ENCODE data around the gene FGGY.
A peak's percentile ranks its signal among the peaks of the same experiment; 100 is the strongest.

FGGY gene

DNA sequence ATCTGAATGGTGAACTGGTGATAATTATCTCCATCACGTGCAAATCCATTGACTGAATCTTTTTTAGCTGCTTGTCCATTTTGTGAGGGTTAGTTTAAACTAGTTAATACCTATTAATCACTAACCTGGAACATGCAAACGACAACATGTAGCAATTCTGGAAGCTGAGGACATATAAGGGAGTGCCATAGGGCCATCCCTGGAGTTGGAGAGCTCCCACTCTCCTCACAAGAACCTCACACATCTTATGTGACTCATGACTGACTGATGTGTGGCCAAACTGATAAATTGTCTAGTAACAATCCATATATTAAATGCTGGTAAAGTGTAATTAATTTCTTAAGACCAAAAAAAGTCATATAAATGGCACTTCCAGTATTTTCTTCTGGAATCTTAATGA, 454.9 kb downstream of the FGGY start:
- no peak for DNase-seq

DNA sequence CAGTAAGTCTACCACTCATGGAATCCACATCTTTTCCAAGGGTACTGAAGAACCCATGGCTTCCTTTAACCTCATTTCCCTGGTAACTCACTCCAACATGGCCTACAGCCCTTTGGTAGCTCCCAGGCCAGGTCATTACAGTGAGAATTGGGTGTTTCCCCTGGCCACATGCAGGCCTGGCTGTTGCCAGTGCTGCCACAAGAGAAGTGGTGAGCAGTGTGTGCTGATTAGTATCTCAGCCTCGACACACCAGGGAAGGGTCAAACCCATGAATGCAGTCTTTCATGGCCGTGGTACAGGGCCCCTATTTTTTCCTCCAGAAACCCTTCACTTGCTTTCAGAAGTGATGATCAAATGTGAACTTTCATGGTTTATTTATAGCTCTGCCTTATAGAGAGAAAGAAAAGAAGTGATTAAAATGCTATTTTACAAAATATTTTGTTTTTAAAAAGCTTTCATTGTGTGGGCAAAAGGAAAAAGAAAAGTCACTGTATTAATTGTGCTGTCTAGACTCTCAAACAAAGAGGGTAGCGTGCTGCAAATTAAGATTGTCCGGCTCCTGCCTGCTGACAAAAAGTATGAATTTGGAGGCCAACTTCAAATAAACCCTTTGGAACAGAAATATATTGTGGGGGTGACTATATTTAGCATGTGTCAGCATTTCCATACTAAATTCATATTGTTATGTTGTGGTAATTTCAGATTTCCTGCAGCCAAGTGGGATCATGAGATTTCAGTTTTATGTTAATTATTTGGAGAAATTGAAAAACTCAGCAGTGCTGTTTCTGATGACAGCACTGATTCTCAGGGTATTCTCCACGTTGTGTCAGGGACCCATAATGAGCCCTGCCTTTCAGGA, 455.9 kb downstream of the FGGY start:
- DNase-seq: no peak

DNA sequence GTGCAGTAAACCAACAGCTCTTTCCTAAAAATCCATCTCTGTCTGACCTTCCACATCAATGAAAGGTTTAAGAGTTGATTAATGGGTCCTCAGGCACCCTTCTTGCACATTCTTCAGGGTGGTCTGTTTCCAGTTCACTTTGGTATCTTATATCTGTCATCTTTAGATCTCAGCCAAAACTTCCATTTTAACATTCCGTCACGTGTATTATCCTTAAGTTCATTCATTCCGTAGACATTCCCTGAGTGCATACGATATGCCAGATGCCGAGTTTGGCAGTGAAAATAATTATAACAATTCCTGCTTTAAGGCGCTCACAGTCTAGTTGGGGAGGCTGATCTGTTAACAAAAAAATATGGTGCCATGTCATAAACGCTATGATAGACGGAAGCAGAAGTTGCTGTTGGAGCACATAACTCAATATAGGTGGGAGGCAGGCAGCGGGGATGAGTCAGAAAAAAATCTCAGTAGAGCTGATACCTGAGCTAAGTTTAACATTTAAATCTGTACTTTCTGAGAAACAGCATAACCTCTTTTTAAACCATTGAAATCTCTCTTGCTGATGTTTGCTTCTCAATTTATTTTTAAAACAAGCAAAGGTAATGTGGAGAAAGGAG, 458.3 kb downstream of the FGGY start:
- no peak for DNase-seq

DNA sequence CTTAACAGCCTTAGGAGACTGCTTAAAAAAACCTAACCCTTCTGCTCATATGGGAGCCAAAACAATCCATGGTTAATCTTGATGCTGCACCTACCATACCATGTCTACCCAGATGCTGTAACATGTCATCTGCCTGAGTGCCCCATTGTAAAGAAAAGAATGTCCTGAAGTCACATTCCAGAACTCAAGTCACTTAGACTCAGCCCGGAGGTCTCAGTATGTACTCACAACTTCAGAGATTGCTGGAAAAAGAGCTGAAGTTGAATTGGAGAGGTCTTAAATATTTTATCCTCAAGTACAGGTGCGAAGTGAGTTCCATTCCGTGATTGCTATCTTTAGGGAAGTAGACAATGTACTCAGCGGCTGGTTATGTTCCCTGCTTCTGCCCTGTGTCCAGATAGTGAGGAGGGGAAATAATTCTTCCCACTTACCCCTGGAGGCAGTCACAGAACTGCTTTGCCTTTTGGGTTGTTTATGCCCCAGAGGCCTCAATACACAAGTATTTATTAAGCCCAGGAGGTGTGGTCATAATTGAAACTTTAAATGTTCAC, 460.4 kb downstream of the FGGY start:
- DNase-seq: no peak

DNA sequence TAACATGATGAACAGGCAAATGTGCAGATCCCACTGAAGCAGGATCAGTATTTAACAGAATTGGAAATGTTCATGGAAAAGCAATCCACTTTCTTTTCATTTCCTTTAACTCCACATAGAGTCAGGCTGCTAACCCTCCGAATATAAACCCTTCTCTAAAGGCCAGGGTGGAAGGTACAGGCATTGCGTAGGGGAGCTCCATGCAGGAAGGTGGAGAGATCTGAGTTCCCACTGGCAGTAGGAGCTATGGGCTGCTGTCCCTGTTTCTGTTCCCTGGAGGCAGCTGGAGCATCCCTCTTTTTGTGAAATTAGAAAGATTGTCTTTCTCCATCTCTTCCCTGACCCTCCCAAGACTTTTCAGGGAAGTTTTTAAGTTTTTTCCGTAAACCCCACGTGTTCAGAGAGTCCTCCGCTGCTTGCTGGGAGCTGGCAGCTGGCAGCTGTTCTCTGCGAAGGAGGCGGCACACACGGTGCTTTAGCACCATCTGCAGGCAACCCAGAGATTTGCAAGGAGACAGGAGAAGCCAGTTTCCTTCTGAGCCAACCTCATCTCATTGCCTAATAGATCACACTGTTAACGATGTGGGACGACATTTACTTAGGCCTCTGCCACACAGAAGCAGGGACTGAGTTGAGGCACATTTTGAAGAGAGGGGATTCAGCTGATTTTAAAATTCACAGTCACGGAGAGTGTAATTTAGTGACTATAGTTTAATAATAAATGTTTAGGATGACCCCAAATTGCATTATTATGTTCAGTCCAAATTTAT, 462.4 kb downstream of the FGGY start:
- peak; percentile 26 for DNase-seq

DNA sequence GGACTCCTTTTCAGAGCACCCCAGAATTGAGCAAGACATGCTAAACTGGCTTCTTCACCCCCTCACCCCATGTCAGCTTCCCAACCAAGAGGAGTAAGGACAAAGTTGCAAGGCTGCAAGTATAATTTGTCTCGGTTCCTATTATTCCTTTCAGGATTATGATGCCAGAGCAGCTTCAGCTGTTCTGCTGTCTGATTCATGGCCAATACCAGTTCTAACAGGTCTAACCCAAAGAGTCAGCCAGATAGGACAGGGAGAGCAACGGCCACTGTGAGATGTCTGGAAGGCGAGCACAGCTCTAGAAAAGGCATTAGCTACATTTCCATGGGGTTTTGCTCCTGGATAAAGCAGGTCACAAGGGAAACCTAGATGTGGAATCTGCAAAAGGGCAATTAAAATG, 464.5 kb downstream of the FGGY start:
- no peak for DNase-seq

DNA sequence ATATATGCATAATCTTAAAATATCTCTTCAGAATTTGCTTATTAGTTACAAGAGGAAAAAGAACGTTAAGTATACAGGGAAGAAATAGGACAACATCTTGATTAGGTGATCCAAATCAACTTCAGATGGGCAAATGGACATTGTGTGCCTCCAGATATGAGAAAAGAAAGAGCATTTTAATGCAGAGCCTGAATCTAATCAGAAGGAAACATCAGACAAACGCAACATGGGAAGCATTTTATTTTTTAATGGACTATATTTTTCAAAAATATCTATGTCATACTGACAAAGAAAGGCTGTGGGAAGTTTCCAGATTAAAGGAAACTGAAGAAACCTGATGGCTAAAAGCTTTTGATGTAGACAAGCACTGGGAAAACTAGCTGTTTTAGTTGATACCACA, 466.5 kb downstream of the FGGY start:
- no peak for DNase-seq

DNA sequence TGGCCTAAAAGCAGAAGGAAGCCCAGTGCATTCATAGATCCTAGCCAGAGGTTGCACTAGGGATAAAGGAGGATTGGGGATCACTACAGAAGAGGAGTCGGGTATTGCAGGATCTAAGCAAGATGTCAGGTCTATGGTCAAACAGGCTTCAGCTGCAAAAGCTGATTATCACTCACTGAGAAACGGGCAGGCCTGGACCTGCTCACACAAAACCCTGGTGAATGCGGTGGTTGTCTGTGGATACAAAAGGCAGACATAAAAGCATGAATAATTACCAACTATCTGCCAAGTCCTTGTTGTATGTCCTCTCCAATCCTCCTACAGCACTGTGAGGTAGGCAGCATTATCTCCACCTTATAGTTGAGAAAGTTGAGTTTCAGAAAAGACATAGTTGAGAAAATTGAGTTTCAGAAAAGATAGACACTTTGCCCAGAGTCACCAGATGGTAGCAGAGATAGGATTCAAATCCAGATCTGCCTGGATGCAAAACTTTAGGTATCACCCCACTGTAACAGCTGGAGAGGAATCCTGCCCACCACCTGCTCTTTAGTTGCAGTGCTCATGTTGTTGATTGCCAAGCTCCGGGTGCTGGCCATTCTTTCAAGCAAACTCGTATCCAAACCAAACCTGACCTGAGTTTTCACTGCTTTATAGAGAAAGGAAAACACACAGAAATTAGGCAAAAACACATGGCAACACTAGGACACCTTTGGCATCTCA, 468.3 kb downstream of the FGGY start:
- no peak for DNase-seq

DNA sequence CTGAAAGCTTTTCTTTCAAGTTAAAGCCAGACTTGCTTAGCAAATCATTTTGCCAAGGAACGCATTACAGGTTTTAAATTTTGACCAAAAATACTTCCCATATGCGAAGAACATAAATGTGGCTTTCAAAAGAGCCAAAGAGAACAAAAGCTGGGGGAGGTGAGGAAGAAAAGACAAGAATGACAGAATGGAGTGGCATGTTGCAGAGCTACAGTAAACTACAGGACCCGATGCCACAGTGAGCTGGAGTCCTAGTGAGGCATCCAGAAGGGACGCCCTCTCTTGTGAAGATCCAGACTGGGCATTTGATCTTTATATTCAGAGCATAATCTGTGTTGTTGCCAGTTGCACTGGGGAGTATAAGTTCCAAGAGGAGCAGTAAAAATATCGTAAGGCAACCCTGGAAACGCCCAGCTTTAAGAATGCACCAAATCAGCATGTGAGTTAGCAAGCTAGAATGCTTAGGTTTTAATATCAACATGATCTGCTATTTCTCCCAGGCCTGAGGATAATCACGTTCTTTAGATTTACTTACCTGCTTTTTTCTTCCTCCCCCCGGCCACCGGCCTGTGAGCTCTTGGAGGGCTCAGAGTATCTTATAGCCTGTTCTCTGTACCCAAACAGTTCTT, 469.4 kb downstream of the FGGY start:
- no peak for DNase-seq

DNA sequence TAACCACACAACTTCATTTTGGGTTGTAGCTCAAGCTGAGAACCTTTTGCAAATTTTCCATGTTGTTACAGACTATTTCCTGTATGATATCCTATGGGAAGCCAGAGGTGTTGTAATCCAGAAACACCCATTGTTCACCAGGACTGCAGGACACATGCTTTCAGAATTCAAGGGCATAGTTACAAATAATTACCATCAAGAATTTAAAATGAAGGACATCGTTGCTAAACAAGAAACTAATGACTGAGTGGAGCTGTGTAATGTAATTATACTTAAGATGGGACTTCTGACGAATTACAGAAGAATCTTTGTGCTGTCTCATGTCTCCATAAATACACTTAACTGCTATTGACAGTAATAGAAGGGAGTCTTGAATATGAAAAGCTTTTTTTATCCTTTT, 470.2 kb downstream of the FGGY start:
- DNase-seq: no peak

DNA sequence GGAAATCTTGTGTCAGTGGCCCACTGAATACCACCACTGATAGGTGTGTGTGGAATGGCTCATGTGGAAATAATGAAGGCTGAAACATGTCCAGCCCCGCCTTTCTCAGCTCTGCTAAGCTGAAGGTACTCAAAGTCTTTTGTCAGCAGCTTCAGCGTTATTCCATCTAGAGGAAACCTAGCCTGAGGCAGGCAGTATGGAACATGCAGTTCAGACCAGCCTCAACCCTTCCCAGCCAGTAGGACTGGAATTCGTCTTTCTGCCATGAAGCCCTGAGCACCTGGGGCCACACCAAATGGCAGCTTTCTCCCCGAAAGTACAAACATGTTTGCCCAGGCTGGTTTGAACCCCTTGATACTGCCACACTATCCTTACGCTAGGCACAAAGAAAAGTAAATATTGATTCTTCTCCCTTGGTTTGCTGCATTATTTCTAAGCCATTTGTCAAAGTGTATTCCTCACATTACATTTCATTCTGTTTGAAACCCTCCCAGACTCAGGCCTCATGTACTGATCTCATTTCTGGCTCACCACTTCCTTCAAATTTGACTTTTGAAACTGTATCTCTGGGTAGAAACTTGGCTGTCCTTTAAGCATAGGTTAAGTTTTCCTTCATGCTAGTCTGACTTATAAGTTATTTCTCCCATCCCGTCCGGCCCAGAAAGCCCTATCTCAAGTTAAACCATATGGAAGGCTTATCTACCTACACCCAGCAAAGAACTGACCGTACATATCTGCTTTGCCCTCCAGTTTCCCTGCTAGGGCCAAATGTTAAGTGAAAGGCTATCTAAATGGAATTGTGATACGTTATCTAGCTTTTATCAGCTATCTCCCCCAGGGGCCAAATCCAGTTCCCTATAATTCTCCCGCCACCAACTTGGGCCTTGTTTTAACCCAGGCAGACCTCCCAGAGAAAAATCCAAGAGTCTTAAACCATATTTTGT, 472.2 kb downstream of the FGGY start:
- no peak for DNase-seq

DNA sequence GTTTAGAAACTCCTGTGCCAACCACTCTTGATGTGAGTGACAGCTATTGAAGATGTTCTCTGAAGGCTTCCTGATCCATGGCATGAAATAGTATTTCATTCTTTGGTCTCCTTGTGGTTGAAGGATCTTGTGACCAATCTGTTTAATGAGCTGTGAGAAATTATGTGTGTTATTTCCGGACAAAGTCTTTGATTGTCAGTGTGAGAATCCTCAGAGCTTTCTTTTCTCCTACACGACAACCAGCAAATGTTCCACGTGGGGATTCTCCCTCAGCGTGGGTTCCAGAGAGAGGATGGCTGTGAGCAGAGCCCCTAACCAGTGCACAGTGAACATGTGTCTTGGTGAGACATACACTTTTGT, 472.8 kb downstream of the FGGY start:
- DNase-seq: no peak

DNA sequence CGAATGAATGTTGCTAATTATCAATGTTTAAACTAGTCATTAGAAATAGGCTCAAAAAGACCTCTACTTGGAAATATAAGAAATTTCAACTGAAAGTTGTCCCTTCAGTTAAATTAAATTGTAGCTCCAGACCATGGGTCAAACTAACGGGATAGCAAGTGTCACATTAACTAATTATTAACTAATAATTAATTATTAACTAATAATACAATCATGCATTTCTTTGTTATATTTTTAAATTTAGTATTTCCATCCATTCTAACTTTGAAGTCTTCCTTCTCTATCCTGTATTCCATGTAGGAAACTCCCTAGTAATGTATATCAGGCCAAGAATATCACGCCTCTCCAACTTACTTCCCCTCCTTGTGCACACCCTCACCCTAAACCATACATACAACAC, 474.5 kb downstream of the FGGY start:
- no peak for DNase-seq

DNA sequence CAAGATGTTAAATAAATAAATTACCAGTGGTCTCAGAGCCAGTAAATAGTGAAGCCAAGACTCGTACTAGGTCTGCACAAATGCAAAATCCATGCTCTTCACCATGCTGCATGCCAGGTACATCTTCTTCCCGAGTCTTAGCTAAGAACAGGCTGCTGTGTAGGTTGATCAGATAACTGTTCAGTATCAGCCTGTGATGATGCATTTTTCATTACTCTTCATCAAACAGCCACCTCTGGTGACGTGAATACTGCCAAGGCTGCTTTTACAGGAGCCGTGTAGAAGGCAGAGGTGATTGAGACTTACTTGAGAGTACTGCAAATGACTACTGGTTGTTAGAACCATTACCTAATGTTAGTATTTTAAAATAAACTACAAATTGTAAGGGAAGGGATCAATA, 478.6 kb downstream of the FGGY start:
- no peak for DNase-seq

DNA sequence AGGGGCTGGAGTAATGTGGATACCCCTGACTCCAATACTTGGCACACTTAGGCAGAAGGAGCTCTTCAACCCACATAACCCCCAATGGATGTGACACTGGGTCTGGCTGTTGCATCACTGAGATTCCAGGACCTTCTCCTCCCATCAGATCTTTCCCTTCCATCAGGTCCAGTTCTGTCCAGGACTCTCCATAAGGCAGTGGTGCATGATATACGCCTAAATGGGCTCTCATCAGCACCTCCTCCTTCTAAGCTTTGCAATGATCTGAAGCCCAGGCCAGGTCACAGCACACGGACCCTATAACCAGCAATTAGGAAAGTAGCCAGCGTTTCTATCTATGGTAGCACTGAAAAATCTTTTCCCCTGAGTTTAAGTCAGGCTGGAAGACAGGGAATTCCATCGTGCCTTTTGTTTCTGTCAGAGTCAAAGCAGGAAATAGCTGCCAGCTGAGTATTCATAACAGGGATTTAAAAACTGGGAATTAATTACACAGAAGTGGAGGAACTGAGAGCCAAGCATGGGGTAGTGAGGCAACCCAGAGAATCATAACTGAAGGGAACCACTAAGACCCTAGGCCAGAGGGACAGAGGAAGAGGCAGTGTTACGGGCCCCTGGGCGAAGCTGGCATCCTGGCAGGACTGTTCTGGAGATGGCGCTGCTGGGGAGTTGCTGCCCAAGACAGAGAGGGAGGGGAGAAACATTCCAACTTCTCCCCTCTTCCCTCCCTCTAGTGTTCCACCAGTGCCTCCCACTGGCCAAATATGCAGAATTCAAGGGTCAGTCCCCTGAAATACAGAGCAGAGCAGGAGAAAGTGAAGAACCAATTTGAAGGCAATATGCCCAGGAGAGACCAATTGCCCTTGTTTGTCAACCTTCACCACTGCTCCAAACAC, 480.3 kb downstream of the FGGY start:
- DNase-seq: no peak

DNA sequence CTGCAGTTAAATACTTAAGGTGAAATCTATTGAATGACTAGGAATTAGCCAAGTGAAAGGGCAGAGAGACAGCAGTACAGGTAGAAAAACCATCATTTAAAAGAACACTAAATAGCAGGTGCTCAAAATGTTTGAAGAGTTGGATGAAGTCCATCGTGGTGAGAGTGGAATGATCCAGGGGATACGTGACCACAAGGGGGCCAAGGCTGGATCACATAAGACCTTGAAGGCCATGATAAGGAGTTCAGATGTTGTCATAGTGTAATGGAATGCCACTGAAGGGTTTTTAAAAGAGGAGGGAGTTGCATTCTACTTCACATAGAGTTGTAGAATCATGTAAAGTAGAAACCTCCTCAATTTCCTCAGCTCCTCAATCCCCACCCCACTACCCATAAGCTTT, 483.1 kb downstream of the FGGY start:
- DNase-seq: no peak

DNA sequence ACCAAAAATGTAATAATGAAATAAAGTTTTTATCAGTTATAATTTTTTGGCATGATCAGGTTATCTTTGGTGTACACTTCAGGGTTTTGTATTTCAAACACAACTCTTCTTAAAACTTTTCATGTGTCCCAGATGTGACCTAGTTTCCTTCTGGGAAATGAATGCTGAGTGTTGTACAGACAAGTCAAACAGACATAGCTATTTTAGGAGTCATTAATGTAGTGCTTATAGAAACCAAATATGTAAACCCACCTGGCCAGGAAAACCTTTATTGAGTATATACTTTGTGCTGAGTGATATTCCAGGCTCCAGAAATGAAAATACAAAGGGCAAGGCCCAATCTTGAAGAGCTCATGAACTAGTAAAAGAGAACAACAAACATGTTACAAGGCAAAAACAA, 491.9 kb downstream of the FGGY start:
- DNase-seq: no peak

DNA sequence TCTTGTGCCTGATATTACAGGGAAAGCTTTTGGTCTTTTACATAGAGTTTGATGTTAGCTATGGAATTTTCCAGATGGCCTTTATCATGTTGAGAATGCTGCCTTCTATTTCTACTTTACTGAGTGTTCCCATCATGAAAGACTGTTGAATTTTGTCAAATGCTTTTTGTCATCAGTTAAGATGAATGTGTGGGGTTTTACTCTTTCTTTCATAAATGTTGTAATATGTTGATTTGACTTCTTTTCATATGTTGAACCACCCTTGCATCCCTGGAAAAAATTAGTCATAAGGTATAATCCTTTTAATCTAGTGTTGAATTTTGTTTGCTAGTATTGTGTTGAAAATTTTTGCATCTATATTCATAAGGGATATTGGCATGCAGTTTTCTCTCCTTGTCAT, 501.7 kb downstream of the FGGY start:
- no peak for DNase-seq

DNA sequence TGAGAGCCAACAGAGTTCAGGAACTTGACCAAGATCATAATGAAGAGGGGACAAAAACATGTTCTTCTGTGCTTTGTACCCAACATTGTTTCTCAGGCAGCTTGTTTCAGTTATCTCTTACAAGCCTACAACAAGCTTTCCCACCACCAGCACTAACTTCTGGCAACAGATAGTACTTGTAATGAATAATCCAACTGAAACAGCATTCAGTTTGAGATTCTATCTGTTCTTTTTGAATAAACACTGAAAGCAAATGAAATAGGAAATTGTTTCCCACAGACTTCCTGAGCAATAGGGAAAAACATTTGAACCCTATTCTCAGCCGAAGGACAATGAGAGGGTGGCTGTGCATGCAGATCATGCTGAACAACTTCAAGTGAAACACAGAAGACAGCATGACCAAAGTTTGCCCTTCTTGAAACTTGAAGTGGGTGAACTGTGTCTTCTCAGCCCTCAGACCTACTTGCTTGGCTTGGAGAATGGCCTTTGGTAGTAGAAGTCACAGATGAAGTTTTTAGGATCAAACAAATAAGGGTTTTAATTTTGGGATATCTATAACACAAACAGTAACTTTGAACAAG, 506.7 kb downstream of the FGGY start:
- DNase-seq: no peak

DNA sequence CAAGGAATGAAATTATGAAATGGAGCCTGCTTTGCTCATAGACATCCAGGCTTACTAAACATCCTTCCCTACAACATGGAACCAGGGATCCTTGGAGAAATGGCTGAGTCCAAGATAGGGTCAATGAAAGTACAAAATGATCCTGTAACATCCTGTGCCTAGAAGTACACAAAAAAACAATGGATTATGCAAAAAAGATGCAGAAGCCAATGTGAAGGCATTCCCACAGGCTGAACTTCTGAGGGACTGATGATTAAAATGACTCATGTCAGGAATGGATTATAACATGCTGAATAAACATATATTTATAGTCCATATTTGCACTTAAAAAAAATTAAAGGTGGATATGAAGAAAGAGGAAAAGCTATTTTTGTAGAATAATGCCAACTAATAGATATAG, 507.4 kb downstream of the FGGY start:
- no peak for DNase-seq
